H1 (cell line): ENCODE results near the gene GPRIN3. TPM values are rescaled to one million over a fixed set of nuclear protein-coding genes. Genes with fewer than 3 reads are reported as not detected.

Experiments
- CTCF ChIA-PET: fragments of 300-600 bp; sonication (Branson Sonifier 250); formaldehyde crosslinking; loops from one replicate; lab custom pipeline; 2021; ENCODE audit not compliant: partially characterized antibody; lab: Charles Lee
- POLR2A ChIA-PET: fragments of 300-600 bp; sonication (Branson Sonifier 250); formaldehyde crosslinking; loops from one replicate; lab custom pipeline; 2021; ENCODE audit warnings: inconsistent platforms; ENCODE audit not compliant: partially characterized antibody; lab: Charles Lee
- DNase-seq, 2 experiments: peaks; one replicate each; pipeline versions ENCODE4 v3.0.0 to v3.0.0-alpha.2; 2010 to 2022; ENCODE audit warnings: low spot score in 2 of 2, low read depth in 1 of 2, mixed read lengths in 1 of 2
- FAIRE-seq: peaks from 2 replicates; lab custom pipeline; 2011; peaks lifted over from hg19 to GRCh38; lab: Jason Lieb, UNC
- H2AFZ ChIP-seq: 2 replicates; pipeline ENCODE4 v1.8.1; 2012; ENCODE audit warnings: low read length, inconsistent platforms
- H2AK5ac ChIP-seq: 2 replicates; pipeline ENCODE4 v1.6.1; 2013; ENCODE audit warnings: low read depth, low read length
- H2BK120ac ChIP-seq: replicated peaks from 2 replicates; pipeline ENCODE3; 2013; ENCODE audit warnings: low read depth, low read length, inconsistent platforms
- H2BK12ac ChIP-seq: 2 replicates; pipeline ENCODE4 v1.6.1; 2013; ENCODE audit warnings: low read depth, low read length
- H2BK15ac ChIP-seq: 2 replicates; pipeline ENCODE4 v1.6.1; 2013; ENCODE audit warnings: low read length
- H2BK20ac ChIP-seq: 2 replicates; pipeline ENCODE4 v1.6.1; 2013; ENCODE audit warnings: low read length
- H2BK5ac ChIP-seq: 2 replicates; pipeline ENCODE4 v1.6.1; 2013; ENCODE audit warnings: low read depth, low read length
- H3K14ac ChIP-seq: 2 replicates; pipeline ENCODE4 v1.6.1; 2013; ENCODE audit warnings: inconsistent platforms; ENCODE audit not compliant: insufficient read length
- H3K18ac ChIP-seq: 2 replicates; pipeline ENCODE4 v1.6.1; 2013; ENCODE audit warnings: low read length; ENCODE audit errors: extremely low read depth
- H3K23ac ChIP-seq: 2 replicates; pipeline ENCODE4 v1.6.1; 2013; ENCODE audit warnings: inconsistent platforms; ENCODE audit not compliant: insufficient read length
- H3K23me2 ChIP-seq: 2 replicates; pipeline ENCODE4 v1.6.1; 2013; ENCODE audit warnings: low read depth, low read length
- H3K27ac ChIP-seq: 2 replicates; pipeline ENCODE4 v1.6.1; 2011; ENCODE audit warnings: low read depth, low read length, inconsistent platforms
- H3K27me3 ChIP-seq, 4 experiments: replicated peaks in 1 of 4; 1 replicate in 1 of 4; 2 replicates in 3 of 4; pipeline versions ENCODE4 v1.6.1 to v1.8.1; 2011 to 2013; ENCODE audit warnings: low read length in 3 of 4, mild to moderate bottlenecking in 3 of 4, inconsistent platforms in 2 of 4, mixed read lengths in 2 of 4, moderate library complexity in 1 of 4; ENCODE audit not compliant: control insufficient read depth in 3 of 4, insufficient read depth in 3 of 4; ENCODE audit errors: extremely low read depth in 1 of 4
- H3K36me3 ChIP-seq, 4 experiments: 2 replicates each; pipeline versions ENCODE4 v1.6.1 to v1.8.1; 2011 to 2013; ENCODE audit warnings: mild to moderate bottlenecking in 4 of 4, low read length in 3 of 4, moderate library complexity in 2 of 4, control low read depth in 1 of 4, inconsistent platforms in 1 of 4; ENCODE audit not compliant: insufficient read depth in 4 of 4, control insufficient read depth in 2 of 4
- H3K4ac ChIP-seq: replicated peaks from 2 replicates; pipeline ENCODE3; 2013; ENCODE audit warnings: low read length, low read depth, mixed read lengths, inconsistent platforms; ENCODE audit not compliant: insufficient read length
- H3K4me1 ChIP-seq, 4 experiments: replicated peaks in 1 of 4; 1 replicate in 1 of 4; 2 replicates in 3 of 4; pipeline versions ENCODE4 v1.6.1 to v1.8.1; 2011 to 2013; ENCODE audit warnings: low read length in 3 of 4, inconsistent platforms in 2 of 4, mixed read lengths in 1 of 4; ENCODE audit not compliant: insufficient read depth in 4 of 4, control insufficient read depth in 3 of 4
- H3K4me2 ChIP-seq, 2 experiments: 2 replicates each; pipeline versions ENCODE4 v1.6.1 to v1.8.1; 2011 to 2013; ENCODE audit warnings: low read depth in 2 of 2, low read length in 2 of 2, control low read depth in 1 of 2, inconsistent platforms in 1 of 2, mild to moderate bottlenecking in 1 of 2; ENCODE audit not compliant: insufficient read depth in 1 of 2
- H3K4me3 ChIP-seq, 4 experiments: fragments of 200-600, 300-600 bp in 1 of 4; sonication (generic), shearing (Covaris generic), sonication (Bioruptor Twin) in 1 of 4; 2 replicates each; pipeline versions ENCODE4 v1.5.1 to v1.8.1; 2011 to 2016; ENCODE audit warnings: low read length in 4 of 4, low read depth in 3 of 4, control low read depth in 2 of 4, inconsistent platforms in 2 of 4, mild to moderate bottlenecking in 2 of 4, mixed read lengths in 1 of 4, moderate library complexity in 1 of 4; ENCODE audit not compliant: insufficient read depth in 2 of 4; ENCODE audit errors: extremely low read depth in 1 of 4
- H3K56ac ChIP-seq: replicated peaks from 2 replicates; pipeline ENCODE3; 2013; ENCODE audit warnings: low read depth, mild to moderate bottlenecking, mixed read lengths, low read length, inconsistent platforms; ENCODE audit not compliant: insufficient read length
- H3K79me1 ChIP-seq: 2 replicates; pipeline ENCODE4 v1.6.1; 2013; ENCODE audit warnings: low read depth, low read length, control low read depth
- H3K79me2 ChIP-seq, 2 experiments: 2 replicates each; pipeline versions ENCODE4 v1.6.1 to v1.8.1; 2012 to 2013; ENCODE audit warnings: low read length in 2 of 2, mild to moderate bottlenecking in 2 of 2, inconsistent platforms in 1 of 2; ENCODE audit not compliant: insufficient read depth in 2 of 2, control insufficient read depth in 1 of 2
- H3K9ac ChIP-seq, 4 experiments: replicated peaks in 1 of 4; 1 replicate in 1 of 4; 2 replicates in 3 of 4; pipeline versions ENCODE4 v1.6.1 to v1.8.1; 2011 to 2013; ENCODE audit warnings: low read depth in 3 of 4, low read length in 3 of 4, control low read depth in 2 of 4, mild to moderate bottlenecking in 2 of 4, moderate library complexity in 2 of 4, inconsistent platforms in 1 of 4; ENCODE audit errors: extremely low read depth in 1 of 4
- H3K9me3 ChIP-seq, 2 experiments: 2 replicates each; pipeline versions ENCODE4 v1.6.1 to v1.8.1; 2012 to 2013; ENCODE audit warnings: mild to moderate bottlenecking in 2 of 2, moderate library complexity in 2 of 2, control low read depth in 1 of 2, inconsistent platforms in 1 of 2, low read depth in 1 of 2, low read length in 1 of 2, mixed read lengths in 1 of 2; ENCODE audit not compliant: insufficient read depth in 2 of 2
- H4K20me1 ChIP-seq, 2 experiments: replicated peaks in 1 of 2; 2 replicates each; pipeline versions ENCODE3 to v1.8.1; 2011 to 2013; ENCODE audit warnings: inconsistent platforms in 2 of 2, low read length in 2 of 2, mild to moderate bottlenecking in 1 of 2; ENCODE audit not compliant: insufficient read depth in 2 of 2, control insufficient read depth in 1 of 2
- H4K5ac ChIP-seq: 2 replicates; pipeline ENCODE4 v1.6.1; 2013; ENCODE audit warnings: low read length, low read depth, mixed read lengths, inconsistent platforms; ENCODE audit not compliant: insufficient read length
- H4K8ac ChIP-seq: 2 replicates; pipeline ENCODE4 v1.8.0; 2013; ENCODE audit warnings: mild to moderate bottlenecking, moderate library complexity, low read length, inconsistent platforms; ENCODE audit not compliant: insufficient read depth; ENCODE audit errors: extremely low read depth
- H4K91ac ChIP-seq: replicated peaks from 2 replicates; pipeline ENCODE3; 2013; ENCODE audit warnings: low read length, mixed read lengths, inconsistent platforms; ENCODE audit not compliant: insufficient read length
- ASH2L ChIP-seq: fragments of 200-600, 300-600 bp; sonication (generic); IDR thresholded peaks from one replicate; pipeline ENCODE4 v1.7.1; 2017; ENCODE audit warnings: low read length
- CEBPB ChIP-seq: IDR thresholded peaks from 2 replicates; pipeline ENCODE4 v1.6.1; 2012; ENCODE audit warnings: low read depth, low read length
- CHD2 ChIP-seq: IDR thresholded peaks from 2 replicates; pipeline ENCODE4 v1.6.1; 2012; ENCODE audit warnings: low read length, improper control_type of control experiment
- CREB1 ChIP-seq: IDR thresholded peaks from 2 replicates; pipeline ENCODE4 v1.6.1; 2012; ENCODE audit warnings: inconsistent platforms
- CTBP2 ChIP-seq: IDR thresholded peaks from 2 replicates; pipeline ENCODE4 v1.7.0; 2011; ENCODE audit warnings: borderline replicate concordance, mild to moderate bottlenecking, moderate library complexity, mixed read lengths, low read length; ENCODE audit not compliant: insufficient read depth, insufficient read length
- EZH2 ChIP-seq: fragments of 200-600 bp; sonication (generic); IDR thresholded peaks from 2 replicates; pipeline ENCODE4 v1.7.1; 2012; ENCODE audit warnings: low read depth, mild to moderate bottlenecking, moderate library complexity, low read length, inconsistent platforms; ENCODE audit not compliant: severe bottlenecking
- FOSL1 ChIP-seq: IDR thresholded peaks from 2 replicates; pipeline ENCODE4 v1.6.1; 2011; ENCODE audit warnings: mild to moderate bottlenecking, low read depth, low read length, moderate library complexity; ENCODE audit not compliant: insufficient read depth
- KDM5A ChIP-seq: fragments of 200-600 bp; IDR thresholded peaks from 2 replicates; pipeline ENCODE4 v1.7.1; 2012; ENCODE audit warnings: mild to moderate bottlenecking, low read length, inconsistent platforms, mixed read lengths
- POLR2A ChIP-seq, 2 experiments: IDR thresholded peaks; 1 replicate in 1 of 2; 2 replicates in 1 of 2; pipeline ENCODE4 v1.6.1; 2011; ENCODE audit warnings: low read depth in 2 of 2, low read length in 2 of 2, mild to moderate bottlenecking in 2 of 2; ENCODE audit errors: control extremely low read depth in 1 of 2
- POU5F1 ChIP-seq: IDR thresholded peaks from 2 replicates; pipeline ENCODE4 v1.6.1; 2011; ENCODE audit warnings: low read depth, mild to moderate bottlenecking, low read length, moderate library complexity
- SP1 ChIP-seq: IDR thresholded peaks from 2 replicates; pipeline ENCODE4 v1.6.1; 2011; ENCODE audit warnings: low read depth, low read length
- SP2 ChIP-seq: IDR thresholded peaks from 2 replicates; pipeline ENCODE4 v1.6.1; 2012; ENCODE audit warnings: mild to moderate bottlenecking, low read length, inconsistent platforms
- USF2 ChIP-seq: IDR thresholded peaks from 2 replicates; pipeline ENCODE4 v1.6.1; 2011; ENCODE audit warnings: low read length, improper control_type of control experiment
- WGBS, 2 experiments: shearing (Covaris generic) in 1 of 2; methylation state at CpG; one replicate each; pipeline versions ENCODE4 v1.1.6 to v1.1.7; 2013 to 2015; ENCODE audit warnings: low lambda C conversion rate in 2 of 2, mixed read lengths in 2 of 2, inconsistent platforms in 1 of 2, low coverage in 1 of 2, missing lambda C conversion rate in 1 of 2; ENCODE audit not compliant: insufficient replicate concordance in 2 of 2, insufficient coverage in 1 of 2, insufficient read length in 1 of 2; ENCODE audit errors: extremely low coverage in 1 of 2, missing lambda C conversion rate in 1 of 2; 5-methylcytosine and 5-hydroxymethylcytosine counted together
- polyA plus RNA-seq, 7 experiments: library from polyadenylated mRNA; depleted of rRNA in 3 of 7; stranded (reverse) in 5 of 7; unstranded in 2 of 7; fragments of >200 nt in 5 of 7; fragments of 200-250 nt in 2 of 7; gene quantifications; 1 replicate in 5 of 7; 2 replicates in 1 of 7; 4 replicates in 1 of 7; pipeline versions ENCODE4 v1.2.1 to v1.2.3, GENCODE V29; 2011 to 2013; ENCODE audit warnings: missing spikeins in 2 of 7, mixed read lengths in 2 of 7
- total RNA-seq: library from RNA; stranded (reverse); fragmentation: NEBNext Ultra II Directional; extraction: Animal tissue kit (Norgen Biotek cat#: 25700); gene quantifications from 2 replicates; pipeline ENCODE4 v1.2.1, GENCODE V29; 2021
- TF ChIP-seq, protein P1 (sequence below): IDR thresholded peaks from 2 replicates; pipeline ENCODE4 v1.6.1; 2011; ENCODE audit warnings: low read depth, mild to moderate bottlenecking, low read length; ENCODE audit not compliant: insufficient read depth

The GPRIN3 gene
- total and polyA plus RNA-seq, 2 of the 8 experiments (the other 6 are each of a cell fraction or from before 2014, with no cell fraction given) = 0.17 to 1.4 TPM

DNA sequence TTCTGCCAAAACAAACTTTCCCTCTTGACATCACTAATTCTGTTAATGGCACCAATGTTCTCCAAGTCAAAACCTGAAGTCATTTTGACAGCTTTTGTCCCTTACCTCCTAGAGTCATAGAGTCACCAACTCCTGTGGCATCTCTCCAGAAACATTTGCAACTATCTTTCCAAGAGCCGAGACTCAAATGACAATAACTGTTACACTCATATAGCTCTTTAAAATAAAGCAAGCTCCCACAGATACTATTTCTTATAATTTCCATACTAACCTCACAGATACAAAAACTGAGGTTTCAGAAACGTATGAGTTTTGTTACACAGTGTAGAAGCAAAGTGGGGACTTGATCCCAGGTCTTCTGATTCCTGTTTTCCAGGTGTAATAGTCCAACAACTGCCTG lies 18.3 kb downstream of the GPRIN3 start:
- CTCF ChIA-PET = no interaction called here
- Histone ChIP-seq H2BK12ac (no peak overlapping the region), H3K4me2 (no peak overlapping the region), H3K4me1 (no peaks in the 10 kb centered on the region; a peak in 1 of 7 replicates), H3K27me3 (no peaks in the 10 kb centered on the region), H3K79me1 (no peaks in the 10 kb centered on the region), H3K79me2 (no peaks in the 10 kb centered on the region), H4K8ac (no peak overlapping the region), H2BK15ac (no peak overlapping the region), H3K4me3 (no peak overlapping the region), H3K9ac (no peak overlapping the region), H4K91ac (no peak overlapping the region), H4K5ac (no peak overlapping the region), H2BK120ac (no peak overlapping the region), H2BK5ac (no peak overlapping the region), H2AFZ (no peak overlapping the region), H3K56ac (no peak overlapping the region), H3K23me2 (no peaks in the 10 kb centered on the region), H3K23ac (no peak overlapping the region), H2AK5ac (no peak overlapping the region), H3K36me3 (no peaks in the 10 kb centered on the region), H3K14ac (no peak overlapping the region), H3K9me3 (peaks cover 0 to 4% of the 10 kb centered on the region in 2 experiments; a peak in 1 of 4 replicates), H3K27ac (no peak overlapping the region), H4K20me1 (no peaks in the 10 kb centered on the region), H3K18ac (no peak overlapping the region), H3K4ac (no peak overlapping the region), H2BK20ac (no peak overlapping the region)
- POLR2A ChIA-PET = no interaction called here
- FAIRE-seq (no peak), DNase-seq (no peak)
- 89% methylated on average over 2 of the region's 2 CpGs; no CpG with 5 or more reads in 1 of the 2 experiments for WGBS, 2 experiments
- TF ChIP-seq ASH2L (no peak), CEBPB (no peak), USF2 (no peak), FOSL1 (no peak), KDM5A (no peak), EZH2 (no peak), SP1 (no peak), CTBP2 (no peak), CREB1 (no peak), POLR2A (IDR thresholded peaks at IDR 0.05; ENCODE audit: control extremely low read depth in 1 of 2, low read depth in 2 of 2, low read length in 2 of 2) (no peak), CHD2 (no peak), POU5F1 (no peak), SP2 (no peak)
- TF ChIP-seq, protein P1, sequence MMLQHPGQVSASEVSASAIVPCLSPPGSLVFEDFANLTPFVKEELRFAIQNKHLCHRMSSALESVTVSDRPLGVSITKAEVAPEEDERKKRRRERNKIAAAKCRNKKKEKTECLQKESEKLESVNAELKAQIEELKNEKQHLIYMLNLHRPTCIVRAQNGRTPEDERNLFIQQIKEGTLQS = no peak
